DOHH2 (cell line): ENCODE measurements around the gene PDE4A.

ENCODE experiments used
- EZH2phosphoT487 ChIP-seq: fragments of 200-600 bp; sonication (generic); IDR thresholded peaks from 2 replicates; pipeline ENCODE4 v1.6.1; 2017; ENCODE audit warnings: borderline replicate concordance, mild to moderate bottlenecking, antibody characterized with exemption, low read length, moderate library complexity, mixed read lengths
- TF ChIP-seq, protein P1 (sequence below): fragments of 200-600 bp; sonication (generic); IDR thresholded peaks from one replicate; pipeline ENCODE4 v1.5.1; 2014; ENCODE audit warnings: antibody characterized with exemption, mild to moderate bottlenecking, low read depth, low read length; ENCODE audit not compliant: poor library complexity, severe bottlenecking

DNA sequence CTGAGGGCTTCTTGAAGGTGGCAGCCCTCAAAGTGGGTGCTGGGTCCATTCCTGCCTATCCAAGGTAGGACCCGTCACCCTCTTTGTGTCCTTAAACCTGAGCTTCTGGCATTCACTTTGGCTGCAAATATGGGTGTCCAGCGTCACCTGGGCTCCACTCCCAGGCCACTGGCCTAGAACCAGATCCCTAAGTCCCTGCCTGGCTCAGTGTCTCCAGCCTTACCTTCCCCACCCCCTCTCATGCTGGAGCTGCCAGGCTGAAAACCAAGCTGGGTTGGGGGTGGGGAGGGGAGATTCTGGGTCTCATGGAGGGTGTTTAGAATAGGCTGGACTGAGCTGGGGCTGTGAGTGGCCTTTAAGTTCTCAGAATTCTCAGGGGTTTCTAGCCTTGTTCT lies 12.4 kb downstream of the PDE4A start:
- TF ChIP-seq, protein P1, sequence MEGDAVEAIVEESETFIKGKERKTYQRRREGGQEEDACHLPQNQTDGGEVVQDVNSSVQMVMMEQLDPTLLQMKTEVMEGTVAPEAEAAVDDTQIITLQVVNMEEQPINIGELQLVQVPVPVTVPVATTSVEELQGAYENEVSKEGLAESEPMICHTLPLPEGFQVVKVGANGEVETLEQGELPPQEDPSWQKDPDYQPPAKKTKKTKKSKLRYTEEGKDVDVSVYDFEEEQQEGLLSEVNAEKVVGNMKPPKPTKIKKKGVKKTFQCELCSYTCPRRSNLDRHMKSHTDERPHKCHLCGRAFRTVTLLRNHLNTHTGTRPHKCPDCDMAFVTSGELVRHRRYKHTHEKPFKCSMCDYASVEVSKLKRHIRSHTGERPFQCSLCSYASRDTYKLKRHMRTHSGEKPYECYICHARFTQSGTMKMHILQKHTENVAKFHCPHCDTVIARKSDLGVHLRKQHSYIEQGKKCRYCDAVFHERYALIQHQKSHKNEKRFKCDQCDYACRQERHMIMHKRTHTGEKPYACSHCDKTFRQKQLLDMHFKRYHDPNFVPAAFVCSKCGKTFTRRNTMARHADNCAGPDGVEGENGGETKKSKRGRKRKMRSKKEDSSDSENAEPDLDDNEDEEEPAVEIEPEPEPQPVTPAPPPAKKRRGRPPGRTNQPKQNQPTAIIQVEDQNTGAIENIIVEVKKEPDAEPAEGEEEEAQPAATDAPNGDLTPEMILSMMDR = no peak
- TF ChIP-seq EZH2phosphoT487 = no peak
